PC-3 (cell line): ENCODE measurements around the gene ARHGAP31.

ENCODE experiments used
- EZH2 ChIP-seq: fragments of 300-600 bp; sonication (generic); IDR thresholded peaks from one replicate; pipeline ENCODE4 v1.6.1; 2017; ENCODE audit warnings: antibody characterized with exemption, mild to moderate bottlenecking, low read length; ENCODE audit not compliant: unreplicated experiment
- TF ChIP-seq, protein P1 (sequence below): fragments of 300-600 bp; sonication (generic); conservative IDR thresholded peaks from 2 replicates; pipeline ENCODE4 v1.5.1; 2017; ENCODE audit warnings: antibody characterized with exemption, low read depth, mild to moderate bottlenecking, low read length

DNA sequence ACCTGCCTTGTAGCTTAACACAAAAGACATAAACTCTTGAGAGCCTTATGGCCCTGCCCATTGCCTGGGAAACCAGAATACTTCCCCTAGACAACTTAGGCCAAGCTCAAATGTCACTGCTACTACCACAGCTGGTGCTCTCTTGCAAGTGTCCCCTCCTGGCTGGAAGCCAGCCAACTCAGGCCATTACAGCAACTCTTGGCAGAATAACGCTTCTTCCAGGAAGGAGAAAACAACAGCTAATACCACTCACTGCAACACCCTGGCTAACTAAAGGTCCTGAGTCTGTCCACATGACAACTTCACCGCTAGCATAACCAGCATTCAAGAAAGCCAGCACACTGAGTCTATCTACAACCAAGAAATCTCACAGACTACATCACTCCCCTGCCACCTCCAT, 48.4 kb upstream of the ARHGAP31 start:
- TF ChIP-seq, protein P1, sequence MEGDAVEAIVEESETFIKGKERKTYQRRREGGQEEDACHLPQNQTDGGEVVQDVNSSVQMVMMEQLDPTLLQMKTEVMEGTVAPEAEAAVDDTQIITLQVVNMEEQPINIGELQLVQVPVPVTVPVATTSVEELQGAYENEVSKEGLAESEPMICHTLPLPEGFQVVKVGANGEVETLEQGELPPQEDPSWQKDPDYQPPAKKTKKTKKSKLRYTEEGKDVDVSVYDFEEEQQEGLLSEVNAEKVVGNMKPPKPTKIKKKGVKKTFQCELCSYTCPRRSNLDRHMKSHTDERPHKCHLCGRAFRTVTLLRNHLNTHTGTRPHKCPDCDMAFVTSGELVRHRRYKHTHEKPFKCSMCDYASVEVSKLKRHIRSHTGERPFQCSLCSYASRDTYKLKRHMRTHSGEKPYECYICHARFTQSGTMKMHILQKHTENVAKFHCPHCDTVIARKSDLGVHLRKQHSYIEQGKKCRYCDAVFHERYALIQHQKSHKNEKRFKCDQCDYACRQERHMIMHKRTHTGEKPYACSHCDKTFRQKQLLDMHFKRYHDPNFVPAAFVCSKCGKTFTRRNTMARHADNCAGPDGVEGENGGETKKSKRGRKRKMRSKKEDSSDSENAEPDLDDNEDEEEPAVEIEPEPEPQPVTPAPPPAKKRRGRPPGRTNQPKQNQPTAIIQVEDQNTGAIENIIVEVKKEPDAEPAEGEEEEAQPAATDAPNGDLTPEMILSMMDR = no peak
- no peak for TF ChIP-seq EZH2
